Osteoblast (primary cell): Measurements from ENCODE around the gene SORBS1. TPM values are rescaled to one million over a fixed set of nuclear protein-coding genes. Genes with fewer than 3 reads are reported as not detected.

ENCODE experiments used
- DNase-seq: peaks from one replicate; pipeline ENCODE4 v3.0.0; 2011; ENCODE audit warnings: low spot score, mixed read lengths; ENCODE audit not compliant: insufficient read length; ENCODE audit errors: missing footprints
- H2AFZ ChIP-seq: 2 replicates; pipeline ENCODE4 v1.6.0; 2011; ENCODE audit warnings: mild to moderate bottlenecking, low read length
- H3K27ac ChIP-seq: 2 replicates; pipeline ENCODE4 v1.5.1; 2011; ENCODE audit warnings: mild to moderate bottlenecking, low read depth, low read length, moderate library complexity
- H3K27me3 ChIP-seq: 2 replicates; pipeline ENCODE4 v1.6.0; 2012; ENCODE audit warnings: mild to moderate bottlenecking, control low read depth, inconsistent platforms, low read length, moderate library complexity; ENCODE audit not compliant: insufficient read depth
- H3K36me3 ChIP-seq: 2 replicates; pipeline ENCODE4 v1.5.1; 2011; ENCODE audit warnings: mild to moderate bottlenecking, low read length, control low read depth, moderate library complexity; ENCODE audit not compliant: insufficient read depth
- H3K4me1 ChIP-seq: 2 replicates; pipeline ENCODE4 v1.5.1; 2011; ENCODE audit warnings: mild to moderate bottlenecking, low read length, control low read depth, moderate library complexity; ENCODE audit not compliant: insufficient read depth
- H3K4me2 ChIP-seq: 2 replicates; pipeline ENCODE4 v1.6.0; 2011; ENCODE audit warnings: mild to moderate bottlenecking, low read length; ENCODE audit not compliant: insufficient read depth
- H3K4me3 ChIP-seq: fragments of 200-600 bp; sonication (generic); 3 replicates; pipeline ENCODE4 v1.5.1; 2012; ENCODE audit warnings: mild to moderate bottlenecking, low read length, inconsistent platforms; ENCODE audit not compliant: insufficient read depth
- H3K79me2 ChIP-seq: 2 replicates; pipeline ENCODE4 v1.6.0; 2012; ENCODE audit warnings: mild to moderate bottlenecking, low read length, control low read depth, inconsistent platforms; ENCODE audit not compliant: insufficient read depth
- H3K9me3 ChIP-seq: 2 replicates; pipeline ENCODE4 v1.5.1; 2011; ENCODE audit warnings: low read depth, low read length, control low read depth
- H4K20me1 ChIP-seq: 2 replicates; pipeline ENCODE4 v1.6.0; 2012; ENCODE audit warnings: mild to moderate bottlenecking, low read length, control low read depth; ENCODE audit not compliant: insufficient read depth
- CTCF ChIP-seq: IDR thresholded peaks from 2 replicates; pipeline ENCODE4 v1.5.1; 2011; ENCODE audit warnings: mild to moderate bottlenecking, low read depth, low read length, moderate library complexity; ENCODE audit errors: extremely low read depth
- total RNA-seq: library from RNA; depleted of rRNA; stranded (reverse); fragments of >200 nt; gene quantifications from 2 replicates; pipeline ENCODE4 v1.2.3, GENCODE V29; 2012

Gene SORBS1
- total RNA-seq, 1 donor, result 0.72 TPM

- Histone ChIP-seq H3K4me1 (peaks cover 40% of the 10 kb centered on the region), H4K20me1 (no peaks in the 10 kb centered on the region), H3K79me2 (peaks cover 54% of the 10 kb centered on the region), H2AFZ (no peak overlapping the region), H3K27me3 (no peaks in the 10 kb centered on the region), H3K4me3 (no peak overlapping the region), H3K27ac (no peak overlapping the region), H3K36me3 (no peaks in the 10 kb centered on the region), H3K9me3 (no peaks in the 10 kb centered on the region), H3K4me2 (no peak overlapping the region)
- no peak for TF ChIP-seq CTCF
- no peak for DNase-seq
These were observed 276.4 kb downstream of the SORBS1 start for GRCh38 chr10:95284807-95285206.

- H3K79me2 ChIP-seq, result peaks cover 50% of the 10 kb centered on the region
- no peak for DNase-seq
- no peaks in the 10 kb centered on the region for H4K20me1 ChIP-seq
These were observed 279.1 kb downstream of the SORBS1 start for GRCh38 chr10:95282107-95282506.

GRCh38 chr10:95281206-95281605 lies 280.0 kb downstream of the SORBS1 start:
- no peaks in the 10 kb centered on the region for H4K20me1 ChIP-seq
- H3K4me1 ChIP-seq, result peaks cover 54% of the 10 kb centered on the region
- H2AFZ ChIP-seq, result no peak overlapping the region

More at GRCh38 chr10:95282107-95282506, 279.1 kb downstream of the SORBS1 start:
- no peaks in the 10 kb centered on the region for H3K36me3 ChIP-seq
- no peak for TF ChIP-seq CTCF
- H3K4me2 ChIP-seq, result no peak overlapping the region
- H3K27ac ChIP-seq, result no peak overlapping the region
- H3K4me3 ChIP-seq, result no peak overlapping the region
- H3K27me3 ChIP-seq, result no peaks in the 10 kb centered on the region
- no peaks in the 10 kb centered on the region for H3K9me3 ChIP-seq
- no peak overlapping the region for H2AFZ ChIP-seq
- peaks cover 50% of the 10 kb centered on the region for H3K4me1 ChIP-seq

GRCh38 chr10:95280637-95281036 lies 280.5 kb downstream of the SORBS1 start:
- peak overlapping the region; percentile 9 for H3K27ac ChIP-seq
- no peaks in the 10 kb centered on the region for H3K9me3 ChIP-seq
- H3K27me3 ChIP-seq, result no peaks in the 10 kb centered on the region
- no peak overlapping the region for H3K4me3 ChIP-seq
- H3K79me2 ChIP-seq, result peaks cover 40% of the 10 kb centered on the region
- no peak for TF ChIP-seq CTCF
- H3K4me1 ChIP-seq, result peaks cover 60% of the 10 kb centered on the region
- H3K36me3 ChIP-seq, result no peaks in the 10 kb centered on the region
- no peak overlapping the region for H3K4me2 ChIP-seq
- H2AFZ ChIP-seq, result no peak overlapping the region
- no peak for DNase-seq
- no peaks in the 10 kb centered on the region for H4K20me1 ChIP-seq

More at GRCh38 chr10:95281206-95281605, 280.0 kb downstream of the SORBS1 start:
- Histone ChIP-seq H3K4me2 (no peak overlapping the region), H3K79me2 (peaks cover 43% of the 10 kb centered on the region), H3K27me3 (no peaks in the 10 kb centered on the region), H3K9me3 (no peaks in the 10 kb centered on the region), H3K27ac (peak overlapping the region; percentile 9), H3K36me3 (no peaks in the 10 kb centered on the region), H3K4me3 (no peak overlapping the region)
- DNase-seq, result no peak
- no peak for TF ChIP-seq CTCF
